Esophagus squamous epithelium (tissue), 4 donors: Measurements from ENCODE around the gene TGM3.

Experiments
- CTCF ChIP-seq, 6 experiments: fragments of 450-650 bp in 4 of 6; fragments of 200-600 bp in 2 of 6; sonication (generic) in 2 of 6; IDR thresholded peaks; one replicate each; pipeline ENCODE4 v1.5.1; 2016 to 2019; ENCODE audit warnings: antibody characterized with exemption in 6 of 6, mild to moderate bottlenecking in 4 of 6, moderate library complexity in 4 of 6
- POLR2A ChIP-seq, 4 donors: fragments of 450-650 bp; IDR thresholded peaks; one replicate each; pipeline ENCODE4 v1.6.1; 2017; ENCODE audit warnings: antibody characterized with exemption in 4 of 4, mild to moderate bottlenecking in 4 of 4, moderate library complexity in 3 of 4

- no peak for TF ChIP-seq CTCF (IDR thresholded peaks at IDR 0.05)
- no peak for TF ChIP-seq POLR2A (IDR thresholded peaks at IDR 0.05)
Observed at GRCh38 chr20:2365666-2366065, 69.9 kb downstream of the TGM3 start.
